ENCODE results near the gene APEX1.

DNA sequence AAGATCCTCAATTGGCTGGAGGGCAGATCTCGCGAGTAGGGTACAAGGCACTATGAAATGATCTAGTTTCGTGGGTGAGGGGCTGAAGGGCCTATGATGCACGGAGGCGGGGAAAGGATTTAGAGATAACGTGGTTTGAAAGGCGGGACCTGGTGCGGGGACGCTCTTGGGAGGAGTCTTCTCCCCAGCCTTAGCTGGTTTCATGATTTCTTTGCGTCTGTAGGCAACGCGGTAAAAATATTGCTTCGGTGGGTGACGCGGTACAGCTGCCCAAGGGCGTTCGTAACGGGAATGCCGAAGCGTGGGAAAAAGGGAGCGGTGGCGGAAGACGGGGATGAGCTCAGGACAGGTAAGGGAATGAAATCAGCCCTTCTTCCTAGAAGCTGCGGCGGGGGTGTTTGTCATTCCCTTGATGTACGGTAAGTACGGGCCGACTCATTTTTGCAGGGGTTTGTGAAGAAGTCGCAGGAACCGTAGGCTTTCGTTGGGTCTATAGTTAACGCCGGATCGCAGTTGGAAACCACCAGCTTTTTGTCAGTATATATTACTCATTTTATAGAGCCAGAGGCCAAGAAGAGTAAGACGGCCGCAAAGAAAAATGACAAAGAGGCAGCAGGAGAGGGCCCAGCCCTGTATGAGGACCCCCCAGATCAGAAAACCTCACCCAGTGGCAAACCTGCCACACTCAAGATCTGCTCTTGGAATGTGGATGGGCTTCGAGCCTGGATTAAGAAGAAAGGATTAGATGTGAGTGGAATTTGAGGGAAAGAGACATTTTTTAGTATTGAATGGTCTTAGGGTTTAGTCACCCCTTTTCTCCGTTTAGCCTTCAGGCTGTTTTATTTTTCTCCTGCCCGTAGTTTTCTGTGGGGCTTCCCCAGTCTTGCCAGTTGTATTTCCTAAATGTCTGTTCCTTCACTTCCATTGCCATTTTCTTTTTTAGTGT lies 602 bp downstream of the APEX1 start:
- TF ChIP-seq, protein P1, sequence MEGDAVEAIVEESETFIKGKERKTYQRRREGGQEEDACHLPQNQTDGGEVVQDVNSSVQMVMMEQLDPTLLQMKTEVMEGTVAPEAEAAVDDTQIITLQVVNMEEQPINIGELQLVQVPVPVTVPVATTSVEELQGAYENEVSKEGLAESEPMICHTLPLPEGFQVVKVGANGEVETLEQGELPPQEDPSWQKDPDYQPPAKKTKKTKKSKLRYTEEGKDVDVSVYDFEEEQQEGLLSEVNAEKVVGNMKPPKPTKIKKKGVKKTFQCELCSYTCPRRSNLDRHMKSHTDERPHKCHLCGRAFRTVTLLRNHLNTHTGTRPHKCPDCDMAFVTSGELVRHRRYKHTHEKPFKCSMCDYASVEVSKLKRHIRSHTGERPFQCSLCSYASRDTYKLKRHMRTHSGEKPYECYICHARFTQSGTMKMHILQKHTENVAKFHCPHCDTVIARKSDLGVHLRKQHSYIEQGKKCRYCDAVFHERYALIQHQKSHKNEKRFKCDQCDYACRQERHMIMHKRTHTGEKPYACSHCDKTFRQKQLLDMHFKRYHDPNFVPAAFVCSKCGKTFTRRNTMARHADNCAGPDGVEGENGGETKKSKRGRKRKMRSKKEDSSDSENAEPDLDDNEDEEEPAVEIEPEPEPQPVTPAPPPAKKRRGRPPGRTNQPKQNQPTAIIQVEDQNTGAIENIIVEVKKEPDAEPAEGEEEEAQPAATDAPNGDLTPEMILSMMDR (IDR thresholded peaks at IDR 0.05): no peak
- no peak for TF ChIP-seq POLR2A (IDR thresholded peaks at IDR 0.05)
